WTC11 (cell line): ENCODE results near the gene SPEF1. TPM values are rescaled to one million over a fixed set of nuclear protein-coding genes. Genes with fewer than 3 reads are reported as not detected.
A peak's percentile ranks its signal among the peaks of the same experiment; 100 is the strongest.

Experiments used
- ATAC-seq: fragments of 200-7000 bp; cut with Tn5 transposase; 2 replicates; pipeline ENCODE4 v1.10.0; 2021; ENCODE audit warnings: mild to moderate bottlenecking, moderate library complexity
- CTCF ChIA-PET: fragments of 300-600 bp; sonication (Branson Sonifier 250); formaldehyde crosslinking; loops from one replicate; lab custom pipeline; 2021; ENCODE audit warnings: antibody characterized with exemption; lab: Charles Lee
- POLR2A ChIA-PET: fragments of 350-600 bp; sonication (Branson Sonifier 250); formaldehyde crosslinking; loops from one replicate; lab custom pipeline; 2021; ENCODE audit warnings: antibody characterized with exemption; lab: Charles Lee
- DNase-seq: peaks from one replicate; pipeline ENCODE4 v3.0.0; 2021; ENCODE audit warnings: low spot score
- H3K27ac Mint-ChIP-seq: 2 replicates; pipeline ENCODE4 v1.8.0; 2021; ENCODE audit warnings: mixed read lengths
- H3K27me3 Mint-ChIP-seq: 2 replicates; pipeline ENCODE4 v1.8.0; 2021; ENCODE audit warnings: low read depth, mild to moderate bottlenecking, moderate library complexity, mixed read lengths
- H3K36me3 Mint-ChIP-seq: 2 replicates; pipeline ENCODE4 v1.8.0; 2021; ENCODE audit warnings: mixed read lengths
- H3K4me1 Mint-ChIP-seq: 2 replicates; pipeline ENCODE4 v1.8.0; 2022; ENCODE audit warnings: mixed read lengths
- H3K4me3 Mint-ChIP-seq: 2 replicates; pipeline ENCODE4 v1.8.0; 2021; ENCODE audit warnings: mild to moderate bottlenecking, moderate library complexity, mixed read lengths
- H3K9me3 Mint-ChIP-seq: 2 replicates; pipeline ENCODE4 v1.8.0; 2021; ENCODE audit warnings: mixed read lengths
- CREB1 ChIP-seq: sonication (generic); formaldehyde crosslinking; IDR thresholded peaks from 2 replicates; pipeline ENCODE4 v1.8.0; 2023; ENCODE audit warnings: mild to moderate bottlenecking, missing genetic modification reagents
- GABPB1 ChIP-seq: sonication (generic); formaldehyde crosslinking; IDR thresholded peaks from 2 replicates; pipeline ENCODE4 v1.8.1; 2023; ENCODE audit warnings: mild to moderate bottlenecking, missing genetic modification reagents
- HMGA2 ChIP-seq: fragments of 250-450 bp; sonication (Bioruptor Pico); IDR thresholded peaks from 2 replicates; pipeline ENCODE4 v1.4.0; 2021; ENCODE audit warnings: mild to moderate bottlenecking, moderate library complexity
- JAZF1 ChIP-seq: fragments of 250-450 bp; sonication (Bioruptor Pico); IDR thresholded peaks from 2 replicates; pipeline ENCODE4 v1.9.0; 2021; ENCODE audit warnings: moderate library complexity, mild to moderate bottlenecking, inconsistent platforms
- NFYB ChIP-seq: sonication (generic); formaldehyde crosslinking; conservative IDR thresholded peaks from 2 replicates; pipeline ENCODE4 v1.8.0; 2022; ENCODE audit warnings: low read depth, missing genetic modification reagents
- OVOL2 ChIP-seq: fragments of 250-450 bp; sonication (Bioruptor Pico); IDR thresholded peaks from 2 replicates; pipeline ENCODE4 v1.9.0; 2021; ENCODE audit warnings: mild to moderate bottlenecking, borderline replicate concordance
- RORB ChIP-seq: fragments of 250-450 bp; sonication (Bioruptor Pico); IDR thresholded peaks from 2 replicates; pipeline ENCODE4 v1.9.0; 2021; ENCODE audit warnings: mild to moderate bottlenecking
- SMAD3 ChIP-seq: sonication (generic); formaldehyde crosslinking; IDR thresholded peaks from 2 replicates; pipeline ENCODE4 v1.8.0; 2022; ENCODE audit warnings: missing genetic modification reagents, mild to moderate bottlenecking, borderline replicate concordance
- TCF7 ChIP-seq: sonication (generic); formaldehyde crosslinking; IDR thresholded peaks from 2 replicates; pipeline ENCODE4 v1.8.0; 2022; ENCODE audit warnings: mild to moderate bottlenecking, low read depth, missing genetic modification reagents, moderate library complexity
- total RNA-seq: library from RNA; stranded (reverse); gene quantifications from 3 replicates; pipeline ENCODE4 v1.2.3, GENCODE V29; 2021
- TF ChIP-seq, protein P1 (sequence below): fragments of 250-450 bp; sonication (Bioruptor Pico); IDR thresholded peaks from 2 replicates; pipeline ENCODE4 v1.9.0; 2021; ENCODE audit warnings: mild to moderate bottlenecking, borderline replicate concordance
- TF ChIP-seq, protein P2 (sequence below): sonication (generic); formaldehyde crosslinking; IDR thresholded peaks from 2 replicates; pipeline ENCODE4 v1.8.1; 2023; ENCODE audit warnings: mild to moderate bottlenecking, moderate library complexity, missing genetic modification reagents
- TF ChIP-seq, protein P3 (sequence below): sonication (generic); formaldehyde crosslinking; IDR thresholded peaks from 2 replicates; pipeline ENCODE4 v1.8.0; 2023; ENCODE audit warnings: missing genetic modification reagents
- TF ChIP-seq, protein P4 (sequence below): sonication (generic); formaldehyde crosslinking; IDR thresholded peaks from 2 replicates; pipeline ENCODE4 v1.8.1; 2023; ENCODE audit warnings: mild to moderate bottlenecking, missing genetic modification reagents, moderate library complexity
- TF ChIP-seq, protein P5 (sequence below): fragments of 250-450 bp; sonication (Bioruptor Pico); IDR thresholded peaks from 2 replicates; pipeline ENCODE4 v1.9.0; 2021; ENCODE audit warnings: moderate library complexity, mild to moderate bottlenecking, inconsistent platforms, borderline replicate concordance
- TF ChIP-seq, protein P6 (sequence below): sonication (generic); formaldehyde crosslinking; IDR thresholded peaks from 2 replicates; pipeline ENCODE4 v1.8.0; 2023; ENCODE audit warnings: mild to moderate bottlenecking, missing genetic modification reagents
- TF ChIP-seq, protein P7 (sequence below): sonication (generic); formaldehyde crosslinking; IDR thresholded peaks from 2 replicates; pipeline ENCODE4 v1.8.1; 2023; ENCODE audit warnings: mild to moderate bottlenecking, missing genetic modification reagents, borderline replicate concordance
- TF ChIP-seq, protein P8 (sequence below): sonication (generic); formaldehyde crosslinking; IDR thresholded peaks from 2 replicates; pipeline ENCODE4 v1.8.1; 2023; ENCODE audit warnings: mild to moderate bottlenecking, missing genetic modification reagents

SPEF1 gene
- total RNA-seq, 1 experiment from 2014 or later = 0.72 TPM

DNA sequence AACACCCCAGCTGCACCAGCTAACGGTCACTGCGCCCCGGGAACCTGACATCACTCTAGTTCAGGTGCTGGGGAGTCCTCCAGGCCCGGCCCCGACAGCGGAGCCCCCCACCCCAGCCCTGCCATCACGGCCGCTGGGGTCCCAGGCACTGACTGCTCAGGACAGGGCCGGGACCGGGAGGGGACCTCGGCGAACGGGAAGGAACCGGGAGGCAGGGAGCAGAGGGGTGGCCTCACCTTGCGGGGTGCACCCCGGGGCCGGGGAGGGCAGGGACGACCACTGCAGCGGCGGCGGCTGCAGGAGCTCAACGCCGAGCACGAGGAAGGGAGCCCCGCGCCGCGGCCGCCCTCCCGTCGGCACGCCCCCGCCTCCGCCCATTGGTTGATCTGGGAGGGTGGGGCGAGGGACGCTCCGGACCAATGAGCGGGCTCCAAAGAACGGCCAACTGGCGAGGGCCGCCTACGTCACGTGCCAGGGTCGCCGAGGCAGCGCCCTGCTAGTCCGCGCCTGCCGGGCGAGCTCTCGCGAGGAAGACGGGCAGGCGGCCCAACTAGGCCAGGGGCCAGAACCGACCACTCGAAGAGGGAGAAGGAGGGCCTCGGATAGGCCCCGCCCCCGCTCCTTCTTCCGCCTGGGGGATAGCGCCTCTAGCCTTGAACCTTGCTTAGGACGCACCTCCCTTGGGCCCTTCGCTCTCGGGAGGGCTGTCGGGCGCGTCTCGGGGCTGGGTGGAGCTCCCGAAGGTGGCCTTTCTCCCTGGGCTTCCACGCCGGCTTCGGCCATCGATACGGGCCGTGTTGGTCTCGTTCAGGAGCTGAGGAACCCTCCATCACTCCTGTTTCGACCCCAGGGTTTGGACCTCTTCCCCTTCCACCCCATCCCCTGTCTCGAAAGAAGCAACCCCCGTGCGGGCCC is 13.6 kb downstream of the SPEF1 start, which contains the start of gene ADISSP:
TSS of gene ADISSP (minus strand) at position 327 of the 915 bp plus-strand sequence. CDS start 7,653 bp downstream, outside the sequence.
- Mint-ChIP-seq H3K36me3 (no peaks in the 10 kb centered on the region), H3K4me1 (peaks cover 19% of the 10 kb centered on the region), H3K4me3 (peak within 1 kb of the TSS; percentile 94), H3K9me3 (no peaks in the 10 kb centered on the region), H3K27me3 (peaks cover 13% of the 10 kb centered on the region), H3K27ac (peak within 1 kb of the TSS; percentile 79; the same call in 1 of the 2 replicates)
- ChIA-PET CTCF (interaction anchor here (0.5 to 8.1 kb wide), 34 partner anchors 9 to 325 kb away, joined by 3 to 195 read pairs (median 5); partner anchors contain the start of genes ADAM33, AP5S1, CENPB and HSPA12B), POLR2A (interaction anchor here (0.5 to 2.3 kb wide), 6 partner anchors 10 to 318 kb away, joined by 3 to 14 read pairs (median 5); partner anchors contain the start of gene HSPA12B)
- peak; percentile 94 for ATAC-seq
- DNase-seq = peak; percentile 99
- TF ChIP-seq, protein P1, sequence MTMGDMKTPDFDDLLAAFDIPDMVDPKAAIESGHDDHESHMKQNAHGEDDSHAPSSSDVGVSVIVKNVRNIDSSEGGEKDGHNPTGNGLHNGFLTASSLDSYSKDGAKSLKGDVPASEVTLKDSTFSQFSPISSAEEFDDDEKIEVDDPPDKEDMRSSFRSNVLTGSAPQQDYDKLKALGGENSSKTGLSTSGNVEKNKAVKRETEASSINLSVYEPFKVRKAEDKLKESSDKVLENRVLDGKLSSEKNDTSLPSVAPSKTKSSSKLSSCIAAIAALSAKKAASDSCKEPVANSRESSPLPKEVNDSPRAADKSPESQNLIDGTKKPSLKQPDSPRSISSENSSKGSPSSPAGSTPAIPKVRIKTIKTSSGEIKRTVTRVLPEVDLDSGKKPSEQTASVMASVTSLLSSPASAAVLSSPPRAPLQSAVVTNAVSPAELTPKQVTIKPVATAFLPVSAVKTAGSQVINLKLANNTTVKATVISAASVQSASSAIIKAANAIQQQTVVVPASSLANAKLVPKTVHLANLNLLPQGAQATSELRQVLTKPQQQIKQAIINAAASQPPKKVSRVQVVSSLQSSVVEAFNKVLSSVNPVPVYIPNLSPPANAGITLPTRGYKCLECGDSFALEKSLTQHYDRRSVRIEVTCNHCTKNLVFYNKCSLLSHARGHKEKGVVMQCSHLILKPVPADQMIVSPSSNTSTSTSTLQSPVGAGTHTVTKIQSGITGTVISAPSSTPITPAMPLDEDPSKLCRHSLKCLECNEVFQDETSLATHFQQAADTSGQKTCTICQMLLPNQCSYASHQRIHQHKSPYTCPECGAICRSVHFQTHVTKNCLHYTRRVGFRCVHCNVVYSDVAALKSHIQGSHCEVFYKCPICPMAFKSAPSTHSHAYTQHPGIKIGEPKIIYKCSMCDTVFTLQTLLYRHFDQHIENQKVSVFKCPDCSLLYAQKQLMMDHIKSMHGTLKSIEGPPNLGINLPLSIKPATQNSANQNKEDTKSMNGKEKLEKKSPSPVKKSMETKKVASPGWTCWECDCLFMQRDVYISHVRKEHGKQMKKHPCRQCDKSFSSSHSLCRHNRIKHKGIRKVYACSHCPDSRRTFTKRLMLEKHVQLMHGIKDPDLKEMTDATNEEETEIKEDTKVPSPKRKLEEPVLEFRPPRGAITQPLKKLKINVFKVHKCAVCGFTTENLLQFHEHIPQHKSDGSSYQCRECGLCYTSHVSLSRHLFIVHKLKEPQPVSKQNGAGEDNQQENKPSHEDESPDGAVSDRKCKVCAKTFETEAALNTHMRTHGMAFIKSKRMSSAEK (CRISPR knock-in tag) = no peak
- TF ChIP-seq GABPB1 (CRISPR knock-in tag) = peak; percentile 61
- 0 out of 2 replicates have a peak, but pooled peaks have one; percentile 67 for TF ChIP-seq SMAD3
- TF ChIP-seq, protein P2, sequence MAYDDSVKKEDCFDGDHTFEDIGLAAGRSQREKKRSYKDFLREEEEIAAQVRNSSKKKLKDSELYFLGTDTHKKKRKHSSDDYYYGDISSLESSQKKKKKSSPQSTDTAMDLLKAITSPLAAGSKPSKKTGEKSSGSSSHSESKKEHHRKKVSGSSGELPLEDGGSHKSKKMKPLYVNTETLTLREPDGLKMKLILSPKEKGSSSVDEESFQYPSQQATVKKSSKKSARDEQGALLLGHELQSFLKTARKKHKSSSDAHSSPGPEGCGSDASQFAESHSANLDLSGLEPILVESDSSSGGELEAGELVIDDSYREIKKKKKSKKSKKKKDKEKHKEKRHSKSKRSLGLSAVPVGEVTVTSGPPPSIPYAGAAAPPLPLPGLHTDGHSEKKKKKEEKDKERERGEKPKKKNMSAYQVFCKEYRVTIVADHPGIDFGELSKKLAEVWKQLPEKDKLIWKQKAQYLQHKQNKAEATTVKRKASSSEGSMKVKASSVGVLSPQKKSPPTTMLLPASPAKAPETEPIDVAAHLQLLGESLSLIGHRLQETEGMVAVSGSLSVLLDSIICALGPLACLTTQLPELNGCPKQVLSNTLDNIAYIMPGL = no peak; the same call in none of the 2 replicates
- TF ChIP-seq, protein P3, sequence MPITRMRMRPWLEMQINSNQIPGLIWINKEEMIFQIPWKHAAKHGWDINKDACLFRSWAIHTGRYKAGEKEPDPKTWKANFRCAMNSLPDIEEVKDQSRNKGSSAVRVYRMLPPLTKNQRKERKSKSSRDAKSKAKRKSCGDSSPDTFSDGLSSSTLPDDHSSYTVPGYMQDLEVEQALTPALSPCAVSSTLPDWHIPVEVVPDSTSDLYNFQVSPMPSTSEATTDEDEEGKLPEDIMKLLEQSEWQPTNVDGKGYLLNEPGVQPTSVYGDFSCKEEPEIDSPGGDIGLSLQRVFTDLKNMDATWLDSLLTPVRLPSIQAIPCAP (CRISPR knock-in tag) = 0 out of 2 replicates have a peak, but pooled peaks have one; percentile 22
- peak; percentile 73 for TF ChIP-seq NFYB (CRISPR knock-in tag)
- 0 out of 2 replicates have a peak, but pooled peaks have one; percentile 16 for TF ChIP-seq CREB1 (CRISPR knock-in tag)
- TF ChIP-seq, protein P4, sequence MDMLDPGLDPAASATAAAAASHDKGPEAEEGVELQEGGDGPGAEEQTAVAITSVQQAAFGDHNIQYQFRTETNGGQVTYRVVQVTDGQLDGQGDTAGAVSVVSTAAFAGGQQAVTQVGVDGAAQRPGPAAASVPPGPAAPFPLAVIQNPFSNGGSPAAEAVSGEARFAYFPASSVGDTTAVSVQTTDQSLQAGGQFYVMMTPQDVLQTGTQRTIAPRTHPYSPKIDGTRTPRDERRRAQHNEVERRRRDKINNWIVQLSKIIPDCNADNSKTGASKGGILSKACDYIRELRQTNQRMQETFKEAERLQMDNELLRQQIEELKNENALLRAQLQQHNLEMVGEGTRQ (CRISPR knock-in tag) = peak; percentile 98
- TF ChIP-seq RORB = no peak
- 0 out of 2 replicates have a peak, but pooled peaks have one; percentile 15 for TF ChIP-seq HMGA2 (CRISPR knock-in tag)
- TF ChIP-seq, protein P5, sequence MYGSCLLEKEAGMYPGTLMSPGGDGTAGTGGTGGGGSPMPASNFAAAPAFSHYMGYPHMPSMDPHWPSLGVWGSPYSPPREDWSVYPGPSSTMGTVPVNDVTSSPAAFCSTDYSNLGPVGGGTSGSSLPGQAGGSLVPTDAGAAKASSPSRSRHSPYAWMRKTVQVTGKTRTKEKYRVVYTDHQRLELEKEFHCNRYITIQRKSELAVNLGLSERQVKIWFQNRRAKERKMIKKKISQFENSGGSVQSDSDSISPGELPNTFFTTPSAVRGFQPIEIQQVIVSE (CRISPR knock-in tag) = no peak
- no peak for TF ChIP-seq JAZF1
- TF ChIP-seq, protein P6, sequence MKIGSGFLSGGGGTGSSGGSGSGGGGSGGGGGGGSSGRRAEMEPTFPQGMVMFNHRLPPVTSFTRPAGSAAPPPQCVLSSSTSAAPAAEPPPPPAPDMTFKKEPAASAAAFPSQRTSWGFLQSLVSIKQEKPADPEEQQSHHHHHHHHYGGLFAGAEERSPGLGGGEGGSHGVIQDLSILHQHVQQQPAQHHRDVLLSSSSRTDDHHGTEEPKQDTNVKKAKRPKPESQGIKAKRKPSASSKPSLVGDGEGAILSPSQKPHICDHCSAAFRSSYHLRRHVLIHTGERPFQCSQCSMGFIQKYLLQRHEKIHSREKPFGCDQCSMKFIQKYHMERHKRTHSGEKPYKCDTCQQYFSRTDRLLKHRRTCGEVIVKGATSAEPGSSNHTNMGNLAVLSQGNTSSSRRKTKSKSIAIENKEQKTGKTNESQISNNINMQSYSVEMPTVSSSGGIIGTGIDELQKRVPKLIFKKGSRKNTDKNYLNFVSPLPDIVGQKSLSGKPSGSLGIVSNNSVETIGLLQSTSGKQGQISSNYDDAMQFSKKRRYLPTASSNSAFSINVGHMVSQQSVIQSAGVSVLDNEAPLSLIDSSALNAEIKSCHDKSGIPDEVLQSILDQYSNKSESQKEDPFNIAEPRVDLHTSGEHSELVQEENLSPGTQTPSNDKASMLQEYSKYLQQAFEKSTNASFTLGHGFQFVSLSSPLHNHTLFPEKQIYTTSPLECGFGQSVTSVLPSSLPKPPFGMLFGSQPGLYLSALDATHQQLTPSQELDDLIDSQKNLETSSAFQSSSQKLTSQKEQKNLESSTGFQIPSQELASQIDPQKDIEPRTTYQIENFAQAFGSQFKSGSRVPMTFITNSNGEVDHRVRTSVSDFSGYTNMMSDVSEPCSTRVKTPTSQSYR (CRISPR knock-in tag) = 0 out of 2 replicates have a peak, but pooled peaks have one; percentile 45
- TF ChIP-seq, protein P7, sequence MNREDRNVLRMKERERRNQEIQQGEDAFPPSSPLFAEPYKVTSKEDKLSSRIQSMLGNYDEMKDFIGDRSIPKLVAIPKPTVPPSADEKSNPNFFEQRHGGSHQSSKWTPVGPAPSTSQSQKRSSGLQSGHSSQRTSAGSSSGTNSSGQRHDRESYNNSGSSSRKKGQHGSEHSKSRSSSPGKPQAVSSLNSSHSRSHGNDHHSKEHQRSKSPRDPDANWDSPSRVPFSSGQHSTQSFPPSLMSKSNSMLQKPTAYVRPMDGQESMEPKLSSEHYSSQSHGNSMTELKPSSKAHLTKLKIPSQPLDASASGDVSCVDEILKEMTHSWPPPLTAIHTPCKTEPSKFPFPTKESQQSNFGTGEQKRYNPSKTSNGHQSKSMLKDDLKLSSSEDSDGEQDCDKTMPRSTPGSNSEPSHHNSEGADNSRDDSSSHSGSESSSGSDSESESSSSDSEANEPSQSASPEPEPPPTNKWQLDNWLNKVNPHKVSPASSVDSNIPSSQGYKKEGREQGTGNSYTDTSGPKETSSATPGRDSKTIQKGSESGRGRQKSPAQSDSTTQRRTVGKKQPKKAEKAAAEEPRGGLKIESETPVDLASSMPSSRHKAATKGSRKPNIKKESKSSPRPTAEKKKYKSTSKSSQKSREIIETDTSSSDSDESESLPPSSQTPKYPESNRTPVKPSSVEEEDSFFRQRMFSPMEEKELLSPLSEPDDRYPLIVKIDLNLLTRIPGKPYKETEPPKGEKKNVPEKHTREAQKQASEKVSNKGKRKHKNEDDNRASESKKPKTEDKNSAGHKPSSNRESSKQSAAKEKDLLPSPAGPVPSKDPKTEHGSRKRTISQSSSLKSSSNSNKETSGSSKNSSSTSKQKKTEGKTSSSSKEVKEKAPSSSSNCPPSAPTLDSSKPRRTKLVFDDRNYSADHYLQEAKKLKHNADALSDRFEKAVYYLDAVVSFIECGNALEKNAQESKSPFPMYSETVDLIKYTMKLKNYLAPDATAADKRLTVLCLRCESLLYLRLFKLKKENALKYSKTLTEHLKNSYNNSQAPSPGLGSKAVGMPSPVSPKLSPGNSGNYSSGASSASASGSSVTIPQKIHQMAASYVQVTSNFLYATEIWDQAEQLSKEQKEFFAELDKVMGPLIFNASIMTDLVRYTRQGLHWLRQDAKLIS (CRISPR knock-in tag) = peak; percentile 26; the same call in 1 of the 2 replicates
- TF ChIP-seq, protein P8, sequence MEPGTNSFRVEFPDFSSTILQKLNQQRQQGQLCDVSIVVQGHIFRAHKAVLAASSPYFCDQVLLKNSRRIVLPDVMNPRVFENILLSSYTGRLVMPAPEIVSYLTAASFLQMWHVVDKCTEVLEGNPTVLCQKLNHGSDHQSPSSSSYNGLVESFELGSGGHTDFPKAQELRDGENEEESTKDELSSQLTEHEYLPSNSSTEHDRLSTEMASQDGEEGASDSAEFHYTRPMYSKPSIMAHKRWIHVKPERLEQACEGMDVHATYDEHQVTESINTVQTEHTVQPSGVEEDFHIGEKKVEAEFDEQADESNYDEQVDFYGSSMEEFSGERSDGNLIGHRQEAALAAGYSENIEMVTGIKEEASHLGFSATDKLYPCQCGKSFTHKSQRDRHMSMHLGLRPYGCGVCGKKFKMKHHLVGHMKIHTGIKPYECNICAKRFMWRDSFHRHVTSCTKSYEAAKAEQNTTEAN (CRISPR knock-in tag) = peak; percentile 33; the same call in 1 of the 2 replicates
- no peak for TF ChIP-seq TCF7 (CRISPR knock-in tag)
- TF ChIP-seq OVOL2 = no peak
